Fibroblast of pulmonary artery (primary cell): ENCODE data around the gene CDC42EP4.

Experiments used
- DNase-seq: peaks from one replicate; pipeline ENCODE4 v3.0.0-alpha.2; 2010; ENCODE audit warnings: low read depth
- H3K4me3 ChIP-seq: replicated peaks from 2 replicates; pipeline ENCODE4 v1.5.1; 2011; ENCODE audit warnings: low read depth, mild to moderate bottlenecking, control low read depth, low read length, moderate library complexity
- CTCF ChIP-seq: IDR thresholded peaks from 2 replicates; pipeline ENCODE4 v1.5.1; 2011; ENCODE audit warnings: mild to moderate bottlenecking, control low read depth, low read length, inconsistent platforms; ENCODE audit errors: missing control alignments

The CDC42EP4 gene

GRCh38 chr17:73357318-73357717 is 45.5 kb upstream of the CDC42EP4 start:
- no peak overlapping the region for H3K4me3 ChIP-seq
- DNase-seq = no peak
- TF ChIP-seq CTCF = no peak

DNA sequence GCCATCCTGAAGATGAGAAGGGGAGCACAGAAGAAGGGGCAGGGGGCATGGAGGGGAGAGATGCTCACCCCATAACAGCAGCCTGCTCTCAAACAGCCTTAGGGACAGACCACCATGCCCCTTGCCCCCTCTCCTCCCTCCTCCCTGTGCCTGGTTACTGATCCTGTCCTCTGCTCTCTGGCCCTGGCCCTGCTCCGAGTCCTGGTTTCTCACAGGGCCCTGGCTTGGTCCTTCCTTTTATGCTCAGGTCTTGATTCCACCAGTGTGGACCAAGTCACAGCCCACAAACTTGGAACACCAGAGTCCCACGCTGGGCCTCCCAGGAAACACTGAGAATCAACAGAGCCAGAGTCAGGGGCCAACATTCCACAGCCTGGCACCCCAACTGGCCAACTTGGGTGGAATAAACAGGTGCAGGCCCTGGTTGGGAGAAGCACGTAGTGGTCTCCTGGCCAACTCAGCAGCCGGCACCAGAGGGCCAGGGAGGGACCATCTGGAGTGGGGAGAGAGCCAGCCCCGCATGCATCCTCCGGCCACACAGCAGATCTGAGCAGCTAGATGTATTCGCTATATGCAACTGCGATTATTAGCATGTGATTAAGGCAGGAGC is 44.9 kb upstream of the CDC42EP4 start:
- H3K4me3 ChIP-seq = no peak overlapping the region
- no peak for TF ChIP-seq CTCF
- no peak for DNase-seq

DNA sequence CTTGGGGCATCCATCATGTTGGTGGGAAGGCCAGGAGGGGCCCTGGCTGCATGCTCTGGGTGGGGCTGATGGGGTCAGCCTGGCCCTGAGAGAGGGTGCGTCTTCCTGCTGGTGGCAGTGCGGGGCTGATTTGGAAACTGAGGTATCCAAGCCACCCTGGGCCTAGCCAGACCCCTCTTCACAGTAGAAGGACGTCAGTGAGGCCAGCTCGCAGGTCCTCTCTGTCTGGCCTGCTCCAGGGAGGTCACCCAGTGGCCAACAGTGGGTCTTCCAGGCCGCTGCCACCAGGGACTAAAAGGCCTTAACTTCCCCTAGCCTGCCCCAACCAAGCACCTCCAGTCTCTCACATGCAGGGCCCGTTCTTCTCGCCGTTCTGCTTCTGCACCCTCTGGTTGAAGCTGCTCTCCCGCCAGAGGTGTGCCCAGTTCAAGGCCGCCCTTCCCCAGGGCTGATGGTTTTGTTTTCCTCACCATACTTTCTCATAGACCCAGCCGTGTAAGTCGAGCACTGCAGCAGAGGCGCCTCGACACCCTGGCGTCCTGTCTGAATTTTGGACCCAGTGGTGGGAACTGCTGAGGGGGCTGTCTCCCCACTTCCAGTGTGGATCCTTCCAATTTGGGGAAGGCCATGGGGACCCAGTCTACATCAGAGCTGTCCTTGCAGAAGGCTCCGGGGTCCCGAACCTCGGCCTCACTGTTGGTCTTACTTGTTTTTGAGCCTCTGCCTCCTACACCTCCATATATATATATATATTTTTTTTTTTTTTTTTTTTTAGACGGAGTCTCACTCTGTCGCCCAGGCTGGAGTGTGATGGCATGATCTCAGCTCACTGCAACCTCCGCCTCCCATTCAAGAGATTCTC is 42.9 kb upstream of the CDC42EP4 start:
- no peak for TF ChIP-seq CTCF
- no peak overlapping the region for H3K4me3 ChIP-seq
- DNase-seq = no peak

- H3K4me3 ChIP-seq = no peak overlapping the region
- TF ChIP-seq CTCF = no peak
- DNase-seq = no peak
Measured at GRCh38 chr17:73352261-73352660, 40.5 kb upstream of the CDC42EP4 start.

GRCh38 chr17:73351764-73352163 is 40.0 kb upstream of the CDC42EP4 start:
- no peak for DNase-seq
- no peak overlapping the region for H3K4me3 ChIP-seq
- no peak for TF ChIP-seq CTCF

DNA sequence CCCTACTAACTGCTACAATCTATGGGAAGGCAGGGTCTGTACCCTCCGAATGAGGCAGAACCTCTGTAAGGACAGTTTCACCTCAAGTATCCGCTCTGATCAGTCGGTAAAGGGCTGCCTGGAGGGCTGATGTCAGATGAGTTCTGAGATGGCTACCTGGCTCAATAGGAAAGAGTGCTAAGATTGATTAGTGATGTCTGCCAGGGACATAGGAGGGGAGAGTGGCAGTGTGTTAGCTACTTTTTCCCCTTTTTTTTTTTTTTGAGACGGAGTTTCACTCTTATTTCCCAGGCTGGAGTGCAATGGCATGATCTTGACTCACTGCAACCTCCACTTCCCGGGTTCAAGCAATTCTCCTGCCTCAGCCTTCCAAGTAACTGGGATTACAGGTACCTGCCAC is 39.1 kb upstream of the CDC42EP4 start:
- H3K4me3 ChIP-seq = no peak overlapping the region
- no peak for TF ChIP-seq CTCF
- no peak for DNase-seq

DNA sequence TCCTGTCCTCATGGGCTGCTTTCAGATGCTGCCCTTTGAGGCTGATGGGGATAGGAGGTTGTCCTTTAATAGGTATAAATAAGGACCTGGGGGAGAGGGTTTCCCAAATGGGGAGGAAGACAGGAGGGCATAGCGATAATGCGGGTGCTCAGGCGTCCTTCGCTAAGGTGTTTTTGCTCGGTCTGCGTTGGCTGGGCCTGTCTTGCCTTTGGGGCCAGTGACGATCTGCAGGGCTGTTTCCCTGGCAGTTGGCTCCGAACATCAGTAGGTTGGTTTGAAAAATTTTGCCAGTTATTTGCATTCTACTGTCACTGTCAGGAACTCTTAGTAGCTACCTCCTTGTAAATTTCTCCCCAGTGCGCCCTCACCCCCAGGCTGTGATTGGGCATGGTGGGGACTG is 37.8 kb upstream of the CDC42EP4 start:
- no peak for TF ChIP-seq CTCF
- no peak overlapping the region for H3K4me3 ChIP-seq
- no peak for DNase-seq
